Measurements from ENCODE around the gene TGM1. TPM values are rescaled to one million over a fixed set of nuclear protein-coding genes. Genes with fewer than 3 reads are reported as not detected.
A peak's percentile ranks its signal among the peaks of the same experiment; 100 is the strongest.
"Not testable (repeated sequence)": the region's sequence is repeated elsewhere in the genome, so short reads cannot be mapped to it uniquely, and the experiment has no call there.

TGM1 gene
- total and polyA plus RNA-seq, 2 experiments from 2014 or later = 0.33 to 1.5 TPM

DNA sequence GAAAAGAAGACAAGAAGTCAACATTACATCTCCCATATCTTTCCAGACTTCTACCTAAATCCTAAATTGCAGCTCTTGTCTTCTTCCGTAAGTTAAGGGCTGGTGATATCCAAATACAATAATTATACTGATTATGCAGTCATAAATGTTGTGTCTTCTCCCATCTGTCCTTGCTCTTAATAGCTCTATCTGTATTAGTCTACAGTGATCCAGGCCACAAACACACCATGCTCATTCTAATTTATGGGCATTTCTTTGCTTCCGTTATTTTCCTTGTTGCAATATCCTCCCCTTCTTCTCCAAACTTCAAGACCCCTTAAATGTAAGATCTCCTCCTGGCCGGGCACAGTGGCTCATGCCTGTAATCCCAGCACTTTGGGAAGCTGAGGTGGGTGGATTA is 43.5 kb downstream of the TGM1 start:
- DNase-seq (ENCODE audit: low spot score) = no peak
- Histone ChIP-seq H3K4me1 (ENCODE audit: insufficient read depth) (no peaks in the 10 kb centered on the region), H3K27ac (no peak overlapping the region), H3K27me3 (no peaks in the 10 kb centered on the region), H2AFZ (no peak overlapping the region), H3K9me3 (ENCODE audit: low read depth) (no peaks in the 10 kb centered on the region), H3K79me2 (peaks cover 56% of the 10 kb centered on the region), H3K4me2 (no peak overlapping the region), H3K9me2 (replicated peaks; ENCODE audit: insufficient read depth) (no peaks in the 10 kb centered on the region), H4K20me1 (ENCODE audit: insufficient read depth, poor library complexity, severe bottlenecking) (peaks cover 5% of the 10 kb centered on the region), H3K4me3 (no peak overlapping the region), H3K36me3 (replicated peaks; ENCODE audit: insufficient read depth, low read depth) (no peaks in the 10 kb centered on the region)
- WGBS (ENCODE audit: low lambda C conversion rate, missing lambda C conversion rate) = 61% methylated on average over 3 of the region's 3 CpGs
- no peak for TF ChIP-seq CTCF (IDR thresholded peaks at IDR 0.05; ENCODE audit: poor library complexity)
- TF ChIP-seq EZH2 (IDR thresholded peaks at IDR 0.05; ENCODE audit: borderline replicate concordance) = no peak

DNA sequence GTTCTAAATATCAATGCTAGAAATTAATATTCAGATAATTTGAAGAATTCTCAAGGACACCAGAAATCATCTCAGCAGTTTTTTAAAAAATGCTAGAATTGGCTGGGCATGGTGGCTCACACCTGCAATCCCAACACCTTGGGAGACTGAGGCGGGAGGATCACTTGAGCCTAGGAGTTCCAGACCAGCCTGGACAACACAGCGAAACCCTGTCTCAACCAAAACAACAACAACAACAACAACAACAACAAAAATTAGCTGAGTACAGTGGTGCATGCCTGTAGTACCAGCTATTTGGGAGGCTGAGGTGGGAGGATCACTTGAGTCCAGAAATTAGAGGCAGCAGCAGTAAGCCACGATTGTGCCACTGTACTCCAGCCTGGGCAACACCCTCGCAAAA is 43.9 kb downstream of the TGM1 start:
- H3K27ac ChIP-seq = no peak overlapping the region
- H3K27me3 ChIP-seq = no peaks in the 10 kb centered on the region
- H2AFZ ChIP-seq = no peak overlapping the region
- H3K4me3 ChIP-seq = no peak overlapping the region
- no peaks in the 10 kb centered on the region for H3K9me3 ChIP-seq (ENCODE audit: low read depth)
- H3K79me2 ChIP-seq = peaks cover 53% of the 10 kb centered on the region
- no peak for TF ChIP-seq EZH2phosphoT487 (IDR thresholded peaks at IDR 0.05; ENCODE audit: low read depth, severe bottlenecking, unreplicated experiment)
- no peak for TF ChIP-seq EZH2 (IDR thresholded peaks at IDR 0.05; ENCODE audit: borderline replicate concordance)
- no peak for TF ChIP-seq CTCF (IDR thresholded peaks at IDR 0.05; ENCODE audit: poor library complexity)
- no peaks in the 10 kb centered on the region for H3K36me3 ChIP-seq (replicated peaks; ENCODE audit: insufficient read depth, low read depth)
- 94% methylated on average over 4 of the region's 4 CpGs for WGBS (ENCODE audit: low lambda C conversion rate, missing lambda C conversion rate)
- no peaks in the 10 kb centered on the region for H3K9me2 ChIP-seq (replicated peaks; ENCODE audit: insufficient read depth)
- no peak for DNase-seq (ENCODE audit: low spot score)
- peaks cover 5% of the 10 kb centered on the region for H4K20me1 ChIP-seq (ENCODE audit: insufficient read depth, poor library complexity, severe bottlenecking)
- peaks cover 3% of the 10 kb centered on the region for H3K4me1 ChIP-seq (ENCODE audit: insufficient read depth)
- H3K4me2 ChIP-seq = no peak overlapping the region

DNA sequence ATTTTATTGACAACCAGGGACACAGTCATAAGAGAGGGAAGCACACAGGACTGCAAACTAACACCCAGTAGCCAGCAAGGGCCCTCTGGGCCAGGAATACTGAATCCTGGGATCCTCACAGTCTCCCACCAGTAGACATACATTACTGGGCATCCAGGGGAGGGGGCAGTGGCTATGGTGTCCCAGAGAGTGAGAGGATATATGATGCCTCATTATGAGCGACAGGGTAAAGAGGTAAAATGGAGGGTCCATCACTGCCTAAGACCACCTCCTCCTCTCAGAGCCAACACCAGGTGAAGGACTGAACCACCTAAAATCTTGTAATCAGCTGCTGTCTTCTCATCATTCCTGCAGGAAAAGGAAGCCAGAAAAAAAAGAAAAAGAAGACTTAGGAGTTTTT is 46.1 kb downstream of the TGM1 start:
- not testable (repeated sequence) for H3K27me3 ChIP-seq; H3K9me3 ChIP-seq (ENCODE audit: low read depth); H3K9me2 ChIP-seq (replicated peaks; ENCODE audit: insufficient read depth); H3K4me2 ChIP-seq; H3K4me3 ChIP-seq; H2AFZ ChIP-seq; H3K36me3 ChIP-seq (replicated peaks; ENCODE audit: insufficient read depth, low read depth); H3K4me1 ChIP-seq (ENCODE audit: insufficient read depth); DNase-seq (ENCODE audit: low spot score); H3K27ac ChIP-seq; H4K20me1 ChIP-seq (ENCODE audit: insufficient read depth, poor library complexity, severe bottlenecking)
- 100% methylated on average over 1 of the region's 1 CpG for WGBS (ENCODE audit: low lambda C conversion rate, missing lambda C conversion rate)
- peaks cover 37% of the 10 kb centered on the region for H3K79me2 ChIP-seq

DNA sequence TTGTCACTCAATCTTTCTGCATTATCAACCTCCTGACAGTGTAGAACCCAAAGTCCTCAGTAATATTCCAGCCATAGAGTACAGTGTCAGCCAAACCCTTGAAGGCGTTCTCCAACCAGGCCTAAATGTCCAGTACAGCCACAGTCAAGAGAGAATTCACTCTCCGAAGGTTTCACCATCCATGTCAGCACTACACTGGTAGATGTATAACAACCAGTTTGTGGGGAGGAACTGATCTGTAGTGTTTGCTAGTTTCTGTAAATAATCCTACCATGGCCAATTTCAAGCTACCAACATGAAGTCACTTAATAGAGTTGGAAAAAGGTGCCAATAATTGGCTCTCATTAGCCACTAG is 46.7 kb downstream of the TGM1 start:
- 94% methylated on average over 2 of the region's 2 CpGs for WGBS (ENCODE audit: low lambda C conversion rate, missing lambda C conversion rate)
- peak overlapping the region; percentile 26 for H3K27ac ChIP-seq
- peaks cover 13% of the 10 kb centered on the region for H3K4me1 ChIP-seq (ENCODE audit: insufficient read depth)
- TF ChIP-seq CTCF (IDR thresholded peaks at IDR 0.05; ENCODE audit: poor library complexity) (no peak), EZH2 (IDR thresholded peaks at IDR 0.05; ENCODE audit: borderline replicate concordance) (no peak), EZH2phosphoT487 (IDR thresholded peaks at IDR 0.05; ENCODE audit: low read depth, severe bottlenecking, unreplicated experiment) (no peak)
- peak overlapping the region; percentile 5 for H2AFZ ChIP-seq
- no peak for DNase-seq (ENCODE audit: low spot score)
- H3K79me2 ChIP-seq = peaks cover 37% of the 10 kb centered on the region
- no peaks in the 10 kb centered on the region for H3K36me3 ChIP-seq (replicated peaks; ENCODE audit: insufficient read depth, low read depth)
- H3K4me2 ChIP-seq = peak overlapping the region; percentile 85
- H3K9me2 ChIP-seq (replicated peaks; ENCODE audit: insufficient read depth) = no peaks in the 10 kb centered on the region
- H3K9me3 ChIP-seq (ENCODE audit: low read depth) = no peaks in the 10 kb centered on the region
- no peaks in the 10 kb centered on the region for H4K20me1 ChIP-seq (ENCODE audit: insufficient read depth, poor library complexity, severe bottlenecking)
- no peaks in the 10 kb centered on the region for H3K27me3 ChIP-seq
- no peak overlapping the region for H3K4me3 ChIP-seq

All from hepatocyte (in vitro differentiated cells).